HEK293 (cell line): ENCODE data around the gene MAGEB4.

ENCODE experiments used
- CTCF ChIP-seq: fragments of 450-650 bp; formaldehyde crosslinking; IDR thresholded peaks from 2 replicates; pipeline ENCODE4 v1.5.1; 2016; ENCODE audit warnings: missing biosample characterization, missing genetic modification characterization
- ZNF292 ChIP-seq: fragments of 450-650 bp; formaldehyde crosslinking; IDR thresholded peaks from 2 replicates; pipeline ENCODE4 v1.5.1; 2016; ENCODE audit warnings: low read depth, missing biosample characterization, missing genetic modification characterization, borderline replicate concordance
- ZNF416 ChIP-seq: fragments of 450-650 bp; formaldehyde crosslinking; IDR thresholded peaks from 2 replicates; pipeline ENCODE4 v1.5.1; 2016; ENCODE audit warnings: missing biosample characterization, missing genetic modification characterization
- ZNF707 ChIP-seq: fragments of 450-650 bp; formaldehyde crosslinking; IDR thresholded peaks from 2 replicates; pipeline ENCODE4 v1.5.1; 2016; ENCODE audit warnings: missing biosample characterization, missing genetic modification characterization

- TF ChIP-seq CTCF: no peak
- no peak for TF ChIP-seq ZNF707 (tag by site-specific recombination)
- no peak for TF ChIP-seq ZNF292 (tag by site-specific recombination)
- no peak for TF ChIP-seq ZNF416
These were observed 11.5 kb downstream of the MAGEB4 start for GRCh38 chrX:30253257-30253656.
